LNCaP clone FGC (cell line): ENCODE results near the gene CHKA.

Experiments
- DNase-seq: peaks from one replicate; pipeline ENCODE4 v3.0.0-alpha.2; 2011; ENCODE audit warnings: low read depth
- H3K4me3 ChIP-seq: 2 replicates; pipeline ENCODE4 v1.5.1; 2011; ENCODE audit warnings: mild to moderate bottlenecking, low read depth, low read length, control low read depth
- TF ChIP-seq, protein P1 (sequence below): IDR thresholded peaks from 2 replicates; pipeline ENCODE4 v1.5.1; 2012; ENCODE audit warnings: mild to moderate bottlenecking; ENCODE audit not compliant: control insufficient read depth, insufficient read depth; ENCODE audit errors: extremely low read depth

Gene CHKA

DNA sequence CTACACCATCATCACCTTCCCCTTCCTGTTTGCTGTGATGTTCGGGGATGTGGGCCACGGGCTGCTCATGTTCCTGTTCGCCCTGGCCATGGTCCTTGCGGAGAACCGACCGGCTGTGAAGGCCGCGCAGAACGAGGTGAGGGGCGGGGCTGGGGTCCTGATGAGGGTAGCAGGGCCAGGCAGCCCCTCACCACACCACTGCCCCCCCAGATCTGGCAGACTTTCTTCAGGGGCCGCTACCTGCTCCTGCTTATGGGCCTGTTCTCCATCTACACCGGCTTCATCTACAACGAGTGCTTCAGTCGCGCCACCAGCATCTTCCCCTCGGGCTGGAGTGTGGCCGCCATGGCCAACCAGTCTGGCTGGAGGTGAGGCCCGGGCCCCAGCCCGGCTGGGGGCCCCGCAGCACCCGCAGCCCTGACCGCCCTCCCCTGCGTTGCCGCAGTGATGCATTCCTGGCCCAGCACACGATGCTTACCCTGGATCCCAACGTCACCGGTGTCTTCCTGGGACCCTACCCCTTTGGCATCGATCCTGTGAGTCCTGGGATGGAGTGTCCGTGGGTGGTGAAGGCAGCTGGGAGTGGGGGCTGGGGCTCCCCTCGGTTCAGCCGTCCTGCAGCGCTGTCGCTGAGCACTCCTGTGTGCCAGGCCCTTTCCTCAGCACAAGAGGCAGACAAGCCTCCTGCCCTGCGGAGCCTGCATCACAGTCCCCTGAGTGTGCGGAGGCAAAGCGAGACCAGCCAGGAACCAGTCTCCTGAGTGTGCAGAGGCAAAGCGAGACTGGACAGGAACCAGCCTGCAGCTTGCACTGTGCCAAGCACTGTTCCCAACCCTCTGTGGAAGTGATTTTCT is 73.5 kb downstream of the CHKA start:
- TF ChIP-seq, protein P1, sequence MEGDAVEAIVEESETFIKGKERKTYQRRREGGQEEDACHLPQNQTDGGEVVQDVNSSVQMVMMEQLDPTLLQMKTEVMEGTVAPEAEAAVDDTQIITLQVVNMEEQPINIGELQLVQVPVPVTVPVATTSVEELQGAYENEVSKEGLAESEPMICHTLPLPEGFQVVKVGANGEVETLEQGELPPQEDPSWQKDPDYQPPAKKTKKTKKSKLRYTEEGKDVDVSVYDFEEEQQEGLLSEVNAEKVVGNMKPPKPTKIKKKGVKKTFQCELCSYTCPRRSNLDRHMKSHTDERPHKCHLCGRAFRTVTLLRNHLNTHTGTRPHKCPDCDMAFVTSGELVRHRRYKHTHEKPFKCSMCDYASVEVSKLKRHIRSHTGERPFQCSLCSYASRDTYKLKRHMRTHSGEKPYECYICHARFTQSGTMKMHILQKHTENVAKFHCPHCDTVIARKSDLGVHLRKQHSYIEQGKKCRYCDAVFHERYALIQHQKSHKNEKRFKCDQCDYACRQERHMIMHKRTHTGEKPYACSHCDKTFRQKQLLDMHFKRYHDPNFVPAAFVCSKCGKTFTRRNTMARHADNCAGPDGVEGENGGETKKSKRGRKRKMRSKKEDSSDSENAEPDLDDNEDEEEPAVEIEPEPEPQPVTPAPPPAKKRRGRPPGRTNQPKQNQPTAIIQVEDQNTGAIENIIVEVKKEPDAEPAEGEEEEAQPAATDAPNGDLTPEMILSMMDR, result no peak
- no peak for DNase-seq
- H3K4me3 ChIP-seq, result no peak overlapping the region

DNA sequence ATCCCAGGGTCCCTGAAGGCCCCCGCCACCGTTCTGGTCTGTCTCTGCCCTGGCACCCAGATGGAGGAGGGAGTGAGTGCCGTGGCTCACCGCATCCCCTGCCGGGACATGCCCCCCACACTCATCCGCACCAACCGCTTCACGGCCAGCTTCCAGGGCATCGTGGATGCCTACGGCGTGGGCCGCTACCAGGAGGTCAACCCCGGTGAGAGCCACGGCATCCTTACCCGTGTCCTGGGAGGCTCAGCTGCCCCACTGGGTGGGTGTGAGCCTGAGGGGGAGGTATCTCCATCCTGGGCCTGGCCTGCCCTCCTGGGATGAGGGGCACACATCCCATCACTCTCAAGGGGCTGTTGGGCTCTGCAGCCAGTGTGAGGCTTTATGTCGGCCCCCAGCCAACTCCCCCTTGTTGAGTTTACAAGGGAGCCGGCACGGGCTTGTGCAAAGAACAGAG is 76.3 kb downstream of the CHKA start:
- no peak for DNase-seq
- H3K4me3 ChIP-seq, result no peak overlapping the region

DNA sequence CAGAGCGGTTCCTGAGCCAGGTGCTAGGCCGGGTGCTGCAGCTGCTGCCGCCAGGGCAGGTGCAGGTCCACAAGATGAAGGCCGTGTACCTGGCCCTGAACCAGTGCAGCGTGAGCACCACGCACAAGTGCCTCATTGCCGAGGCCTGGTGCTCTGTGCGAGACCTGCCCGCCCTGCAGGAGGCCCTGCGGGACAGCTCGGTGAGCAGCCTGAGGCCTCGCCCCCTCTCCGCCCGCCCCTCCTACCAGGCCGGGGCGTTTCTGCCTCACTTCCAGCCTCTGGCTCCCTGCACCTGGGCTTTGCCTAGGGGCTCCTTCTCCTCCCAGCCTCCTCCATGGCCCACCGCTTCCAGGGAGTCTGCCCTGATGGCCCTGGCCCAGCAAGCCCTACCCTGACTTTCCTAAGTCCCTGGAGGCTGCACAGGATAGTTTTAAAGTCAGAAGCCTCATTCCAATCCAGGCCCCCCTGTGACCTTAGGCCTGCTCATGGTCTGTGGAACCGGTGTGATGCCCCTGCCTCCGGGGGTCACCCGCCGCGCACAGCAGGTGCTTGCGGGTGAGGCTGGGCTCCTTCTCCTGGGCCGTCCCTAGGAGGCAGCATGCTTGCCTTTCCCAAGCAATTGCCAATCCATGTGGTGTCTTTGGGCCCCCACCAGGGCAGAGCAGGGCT is 76.9 kb downstream of the CHKA start:
- TF ChIP-seq, protein P1, result no peak
- DNase-seq, result no peak
- H3K4me3 ChIP-seq, result no peak overlapping the region

More for the DNA sequence above, 76.3 kb downstream of the CHKA start:
- TF ChIP-seq, protein P1, result no peak

DNA sequence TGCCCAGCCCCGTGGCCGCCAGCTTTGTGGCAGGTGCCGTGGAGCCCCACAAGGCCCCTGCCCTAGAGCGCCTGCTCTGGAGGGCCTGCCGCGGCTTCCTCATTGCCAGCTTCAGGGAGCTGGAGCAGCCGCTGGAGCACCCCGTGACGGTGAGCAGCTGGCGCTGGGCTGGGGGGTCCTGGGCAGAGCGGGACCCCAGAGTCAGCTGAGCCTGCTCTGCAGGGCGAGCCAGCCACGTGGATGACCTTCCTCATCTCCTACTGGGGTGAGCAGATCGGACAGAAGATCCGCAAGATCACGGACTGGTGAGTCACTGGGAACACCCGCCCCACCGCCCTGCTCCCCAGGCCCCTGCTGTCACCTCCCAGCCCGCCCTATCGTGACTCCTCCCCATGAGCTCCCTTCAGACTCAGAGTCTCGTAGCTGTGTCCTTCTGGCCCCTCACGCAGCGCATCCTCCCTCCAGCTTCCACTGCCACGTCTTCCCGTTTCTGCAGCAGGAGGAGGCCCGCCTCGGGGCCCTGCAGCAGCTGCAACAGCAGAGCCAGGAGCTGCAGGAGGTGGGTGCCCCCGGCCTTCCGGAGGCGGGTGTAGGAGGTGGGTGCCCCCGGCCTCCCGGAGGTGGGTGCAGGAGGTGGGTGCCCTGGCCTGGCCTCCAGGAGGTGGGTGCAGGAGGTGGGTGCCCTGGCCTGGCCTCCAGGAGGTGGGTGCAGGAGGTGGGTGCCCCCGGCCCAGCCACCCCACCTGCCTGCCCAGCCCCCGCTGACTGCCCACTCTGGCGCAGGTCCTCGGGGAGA is 77.6 kb downstream of the CHKA start:
- TF ChIP-seq, protein P1, result no peak
- no peak for DNase-seq
- H3K4me3 ChIP-seq, result no peak overlapping the region

DNA sequence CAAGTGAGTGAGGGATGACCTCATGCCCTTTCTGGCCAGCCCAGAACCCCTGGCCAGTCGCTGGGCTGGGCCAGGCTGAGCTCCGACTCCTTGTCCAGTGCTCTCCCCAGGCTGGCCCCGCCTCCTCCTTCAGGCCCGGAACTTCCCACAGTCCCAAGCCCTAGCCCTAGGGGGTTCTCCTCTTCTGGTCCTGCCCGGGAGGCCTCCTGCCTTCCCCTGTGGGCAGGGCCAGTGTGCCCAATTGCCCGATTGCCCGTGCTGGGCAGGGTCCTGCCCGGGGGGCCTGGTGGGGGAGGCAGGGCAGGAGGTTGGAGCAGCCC is 78.2 kb downstream of the CHKA start:
- H3K4me3 ChIP-seq, result no peak overlapping the region
- TF ChIP-seq, protein P1, result no peak
- no peak for DNase-seq

- TF ChIP-seq, protein P1, result no peak
- H3K4me3 ChIP-seq, result no peak overlapping the region
- no peak for DNase-seq
Observed at GRCh38 chr11:68042219-68043028, 78.8 kb downstream of the CHKA start.
